K562 (cell line): ENCODE results near the gene PLEKHM3. TPM values are rescaled to one million over a fixed set of nuclear protein-coding genes. Genes with fewer than 3 reads are reported as not detected.

Experiments
- AFF1 ChIP-seq, 2 experiments: fragments of 450-650 bp; IDR thresholded peaks; 2 replicates each; pipeline ENCODE4 v1.6.1; 2018; ENCODE audit warnings: mild to moderate bottlenecking in 2 of 2, low read depth in 1 of 2; ENCODE audit not compliant: partially characterized antibody in 2 of 2
- ARID1B ChIP-seq: fragments of 450-650 bp; IDR thresholded peaks from 2 replicates; pipeline ENCODE4 v1.6.1; 2016; ENCODE audit warnings: antibody characterized with exemption, mild to moderate bottlenecking, inconsistent platforms
- ZFP91 ChIP-seq: sonication (generic); formaldehyde crosslinking; IDR thresholded peaks from 2 replicates; pipeline ENCODE4 v1.8.0; 2022; ENCODE audit warnings: mild to moderate bottlenecking, missing genetic modification reagents
- ZNF518B ChIP-seq: fragments of 250-450 bp; sonication (Bioruptor Pico); IDR thresholded peaks from 2 replicates; pipeline ENCODE4 v1.5.0; 2021; ENCODE audit warnings: mild to moderate bottlenecking, moderate library complexity
- ZNF592 ChIP-seq: fragments of 450-650 bp; IDR thresholded peaks from 2 replicates; pipeline ENCODE4 v1.6.1; 2017; ENCODE audit warnings: antibody characterized with exemption, mild to moderate bottlenecking
- polyA plus RNA-seq, 8 experiments: library from polyadenylated mRNA; depleted of rRNA in 4 of 8; stranded (reverse) in 5 of 8; unstranded in 3 of 8; fragments of >200 nt; fragmentation: Nextera tagmentation in 2 of 8; fragmentation: Illumina TruSeq in 1 of 8; extraction: Ambion mirVana in 2 of 8; extraction: Trizol in 1 of 8; gene quantifications; 2 replicates each; pipeline versions ENCODE4 v1.2.1 to v1.2.3, GENCODE V29; 2011 to 2014; ENCODE audit warnings: inconsistent platforms in 1 of 8, missing spikeins in 1 of 8
- total RNA-seq, 7 experiments: library from RNA; depleted of rRNA in 6 of 7; stranded (reverse); fragments of >200 nt in 6 of 7; fragmentation: Illumina TruSeq in 2 of 7; extraction: Trizol in 2 of 7; gene quantifications; 2 replicates each; pipeline versions ENCODE4 v1.2.1 to v1.2.3, GENCODE V29; 2011 to 2021; ENCODE audit warnings: low replicate concordance in 1 of 7
- TF ChIP-seq, protein P1 (sequence below): fragments of 250-450 bp; sonication (Bioruptor Pico); IDR thresholded peaks from 2 replicates; pipeline ENCODE4 v1.4.0; 2020; ENCODE audit warnings: mild to moderate bottlenecking
- TF ChIP-seq, protein P2 (sequence below): fragments of 250-450 bp; sonication (Bioruptor Pico); IDR thresholded peaks from 2 replicates; pipeline ENCODE4 v1.8.0; 2021; ENCODE audit warnings: moderate library complexity, mild to moderate bottlenecking, inconsistent platforms

Gene PLEKHM3
- total and polyA plus RNA-seq, 9 of the 15 experiments (the other 6 are each of a cell fraction or from before 2014, with no cell fraction given), result 0.24 to 1.6 (median 1.0) TPM

- TF ChIP-seq AFF1 (IDR thresholded peaks at IDR 0.05; ENCODE audit: low read depth in 1 of 2, partially characterized antibody in 2 of 2) (no peak), ARID1B (0 out of 2 replicates have a peak, but pooled peaks have one; percentile 18), ZNF518B (no peak), ZFP91 (CRISPR knock-in tag) (no peak), ZNF592 (peak; percentile 48; the same call in 1 of the 2 replicates)
- TF ChIP-seq, protein P1, sequence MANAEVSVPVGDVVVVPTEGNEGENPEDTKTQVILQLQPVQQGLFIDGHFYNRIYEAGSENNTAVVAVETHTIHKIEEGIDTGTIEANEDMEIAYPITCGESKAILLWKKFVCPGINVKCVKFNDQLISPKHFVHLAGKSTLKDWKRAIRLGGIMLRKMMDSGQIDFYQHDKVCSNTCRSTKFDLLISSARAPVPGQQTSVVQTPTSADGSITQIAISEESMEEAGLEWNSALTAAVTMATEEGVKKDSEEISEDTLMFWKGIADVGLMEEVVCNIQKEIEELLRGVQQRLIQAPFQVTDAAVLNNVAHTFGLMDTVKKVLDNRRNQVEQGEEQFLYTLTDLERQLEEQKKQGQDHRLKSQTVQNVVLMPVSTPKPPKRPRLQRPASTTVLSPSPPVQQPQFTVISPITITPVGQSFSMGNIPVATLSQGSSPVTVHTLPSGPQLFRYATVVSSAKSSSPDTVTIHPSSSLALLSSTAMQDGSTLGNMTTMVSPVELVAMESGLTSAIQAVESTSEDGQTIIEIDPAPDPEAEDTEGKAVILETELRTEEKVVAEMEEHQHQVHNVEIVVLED (CRISPR knock-in tag), result no peak
- TF ChIP-seq, protein P2, sequence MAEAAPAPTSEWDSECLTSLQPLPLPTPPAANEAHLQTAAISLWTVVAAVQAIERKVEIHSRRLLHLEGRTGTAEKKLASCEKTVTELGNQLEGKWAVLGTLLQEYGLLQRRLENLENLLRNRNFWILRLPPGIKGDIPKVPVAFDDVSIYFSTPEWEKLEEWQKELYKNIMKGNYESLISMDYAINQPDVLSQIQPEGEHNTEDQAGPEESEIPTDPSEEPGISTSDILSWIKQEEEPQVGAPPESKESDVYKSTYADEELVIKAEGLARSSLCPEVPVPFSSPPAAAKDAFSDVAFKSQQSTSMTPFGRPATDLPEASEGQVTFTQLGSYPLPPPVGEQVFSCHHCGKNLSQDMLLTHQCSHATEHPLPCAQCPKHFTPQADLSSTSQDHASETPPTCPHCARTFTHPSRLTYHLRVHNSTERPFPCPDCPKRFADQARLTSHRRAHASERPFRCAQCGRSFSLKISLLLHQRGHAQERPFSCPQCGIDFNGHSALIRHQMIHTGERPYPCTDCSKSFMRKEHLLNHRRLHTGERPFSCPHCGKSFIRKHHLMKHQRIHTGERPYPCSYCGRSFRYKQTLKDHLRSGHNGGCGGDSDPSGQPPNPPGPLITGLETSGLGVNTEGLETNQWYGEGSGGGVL, result no peak
These were observed 12.9 kb downstream of the PLEKHM3 start (continued) for GRCh38 chr2:208012449-208012848.
